Activated CD8-positive, alpha-beta memory T cell treated with anti-CD3 and anti-CD28 coated beads, Interleukin-2, amount 50 U/mL, for 4 hours (primary cell): ENCODE measurements around the gene PMM2.

ENCODE experiments used
- DNase-seq: peaks from one replicate; pipeline ENCODE4 v3.0.0-alpha.2; 2020

PMM2 gene

GRCh38 chr16:8890549-8890921 is 92.9 kb downstream of the PMM2 start:
- no peak for DNase-seq

- DNase-seq, result no peak
Observed at GRCh38 chr16:8892101-8892575, 94.5 kb downstream of the PMM2 start.

GRCh38 chr16:8893426-8893825 is 95.8 kb downstream of the PMM2 start:
- DNase-seq, result no peak

GRCh38 chr16:8893976-8894690 is 96.5 kb downstream of the PMM2 start:
- DNase-seq, result no peak

GRCh38 chr16:8894736-8895334 is 97.2 kb downstream of the PMM2 start:
- no peak for DNase-seq

GRCh38 chr16:8898660-8899318 is 101.2 kb downstream of the PMM2 start:
- no peak for DNase-seq
